Stimulated activated CD4-positive, alpha-beta T cell treated with anti-CD3 and anti-CD28 coated beads, Interleukin-1b, Interleukin-23, amount 100 ng/mL, for 1 hour (primary cell): ENCODE measurements around the gene FALEC.
"Not testable (repeated sequence)": the region's sequence is repeated elsewhere in the genome, so short reads cannot be mapped to it uniquely, and the experiment has no call there.

Experiments used
- DNase-seq, 2 donors: peaks; one replicate each; pipeline ENCODE4 v3.0.0-alpha.2; 2020; ENCODE audit warnings: low read depth in 2 of 2

Gene FALEC

GRCh38 chr1:150574260-150575071 lies 58.9 kb downstream of the FALEC start:
- no peak for DNase-seq

GRCh38 chr1:150575072-150575489 lies 59.5 kb downstream of the FALEC start:
- DNase-seq, result no peak

GRCh38 chr1:150575518-150576366 lies 60.2 kb downstream of the FALEC start:
- DNase-seq, result no peak

- no peak for DNase-seq
These were observed 60.8 kb downstream of the FALEC start for GRCh38 chr1:150576367-150576711.

GRCh38 chr1:150576794-150577556 lies 61.4 kb downstream of the FALEC start:
- no peak for DNase-seq

GRCh38 chr1:150577557-150578271 lies 62.2 kb downstream of the FALEC start:
- no peak for DNase-seq

- no peak for DNase-seq
These were observed 62.9 kb downstream of the FALEC start for GRCh38 chr1:150578272-150579109.

- peak; percentile 59 to 73 for DNase-seq
These were observed 63.8 kb downstream of the FALEC start, which contains the start of gene MCL1 for GRCh38 chr1:150579110-150579944. MCL1 (minus strand) TSS chr1:150579610; CDS start chr1:150579530, 80 bp downstream.

- no peak for DNase-seq
These were observed 64.5 kb downstream of the FALEC start for GRCh38 chr1:150579945-150580642.

- DNase-seq, result not testable (repeated sequence)
These were observed 65.4 kb downstream of the FALEC start for GRCh38 chr1:150580966-150581365.

GRCh38 chr1:150581437-150581836 lies 65.9 kb downstream of the FALEC start:
- DNase-seq, result not testable (repeated sequence)

GRCh38 chr1:150581962-150582361 lies 66.4 kb downstream of the FALEC start:
- DNase-seq, result not testable (repeated sequence)

GRCh38 chr1:150582371-150582770 lies 66.8 kb downstream of the FALEC start:
- no peak for DNase-seq
